ENCODE results near the gene TMEM18. TPM values are rescaled to one million over a fixed set of nuclear protein-coding genes. Genes with fewer than 3 reads are reported as not detected.

The TMEM18 gene
- total RNA-seq, 1 donor from 2014 or later: 50.0 TPM

GRCh38 chr2:625415-626333 is 51.5 kb downstream of the TMEM18 start:
- H3K4me1 Mint-ChIP-seq: peaks cover 32% of the 10 kb centered on the region
- Histone ChIP-seq H3K79me2 (ENCODE audit: low read depth) (no peaks in the 10 kb centered on the region), H3K4me3 (no peak overlapping the region), H3K36me3 (no peaks in the 10 kb centered on the region), H4K20me1 (ENCODE audit: low read depth) (no peaks in the 10 kb centered on the region), H3K27me3 (no peaks in the 10 kb centered on the region), H3K9me3 (ENCODE audit: low read depth) (no peaks in the 10 kb centered on the region), H2AFZ (replicated peaks) (no peak overlapping the region), H3K4me1 (peaks cover 38% of the 10 kb centered on the region), H3K9ac (no peak overlapping the region), H3K27ac (no peak overlapping the region), H3K4me2 (no peak overlapping the region), H3F3A (ENCODE audit: low read depth) (peaks cover 19% of the 10 kb centered on the region)
- H3K27me3 Mint-ChIP-seq (ENCODE audit: insufficient read depth, low read depth): peaks cover 8% of the 10 kb centered on the region
- peak overlapping the region; percentile 13 for H3K4me3 Mint-ChIP-seq
- H3K9me3 Mint-ChIP-seq: peaks cover 10% of the 10 kb centered on the region
- no peaks in the 10 kb centered on the region for H3K36me3 Mint-ChIP-seq
- TF ChIP-seq EZH2 (IDR thresholded peaks at IDR 0.05): no peak
- no peak for TF ChIP-seq EZH2phosphoT487 (IDR thresholded peaks at IDR 0.05)
- TF ChIP-seq CTCF (IDR thresholded peaks at IDR 0.05): no peak
- H3K27ac Mint-ChIP-seq: peak overlapping the region; percentile 67
- peak; percentile 14 for DNase-seq (ENCODE audit: low spot score)

- H3K36me3 Mint-ChIP-seq: no peaks in the 10 kb centered on the region
- DNase-seq (ENCODE audit: low spot score): peak; percentile 24
- no peaks in the 10 kb centered on the region for H3K79me2 ChIP-seq (ENCODE audit: low read depth)
- H3K4me2 ChIP-seq: no peak overlapping the region
- H3K4me1 Mint-ChIP-seq: peaks cover 32% of the 10 kb centered on the region
- H3F3A ChIP-seq (ENCODE audit: low read depth): peaks cover 19% of the 10 kb centered on the region
- peaks cover 9% of the 10 kb centered on the region for H3K9me3 Mint-ChIP-seq
- H3K4me3 ChIP-seq: no peak overlapping the region
- H3K9ac ChIP-seq: no peak overlapping the region
- peak overlapping the region; percentile 38 for H3K27ac Mint-ChIP-seq
- no peak overlapping the region for H3K27ac ChIP-seq
- no peaks in the 10 kb centered on the region for H3K27me3 ChIP-seq
- H3K4me1 ChIP-seq: peaks cover 38% of the 10 kb centered on the region
- no peak for TF ChIP-seq EZH2 (IDR thresholded peaks at IDR 0.05)
- no peak for TF ChIP-seq CTCF (IDR thresholded peaks at IDR 0.05)
- no peak for TF ChIP-seq EZH2phosphoT487 (IDR thresholded peaks at IDR 0.05)
- H3K4me3 Mint-ChIP-seq: peak overlapping the region; percentile 13
- H3K36me3 ChIP-seq: no peaks in the 10 kb centered on the region
- no peaks in the 10 kb centered on the region for H4K20me1 ChIP-seq (ENCODE audit: low read depth)
- peaks cover 11% of the 10 kb centered on the region for H3K27me3 Mint-ChIP-seq (ENCODE audit: insufficient read depth, low read depth)
- H3K9me3 ChIP-seq (ENCODE audit: low read depth): no peaks in the 10 kb centered on the region
- H2AFZ ChIP-seq (replicated peaks): no peak overlapping the region
Observed at GRCh38 chr2:624551-625347, 52.5 kb downstream of the TMEM18 start.

- Histone ChIP-seq H2AFZ (replicated peaks) (no peak overlapping the region), H3F3A (ENCODE audit: low read depth) (peaks cover 19% of the 10 kb centered on the region), H4K20me1 (ENCODE audit: low read depth) (no peaks in the 10 kb centered on the region), H3K4me3 (no peak overlapping the region), H3K9me3 (ENCODE audit: low read depth) (no peaks in the 10 kb centered on the region), H3K79me2 (ENCODE audit: low read depth) (no peaks in the 10 kb centered on the region), H3K9ac (no peak overlapping the region), H3K36me3 (no peaks in the 10 kb centered on the region), H3K4me1 (peaks cover 38% of the 10 kb centered on the region), H3K27ac (no peak overlapping the region), H3K4me2 (no peak overlapping the region), H3K27me3 (no peaks in the 10 kb centered on the region)
- H3K9me3 Mint-ChIP-seq: peaks cover 7% of the 10 kb centered on the region
- peaks cover 11% of the 10 kb centered on the region for H3K27me3 Mint-ChIP-seq (ENCODE audit: insufficient read depth, low read depth)
- TF ChIP-seq EZH2phosphoT487 (IDR thresholded peaks at IDR 0.05) (no peak), CTCF (IDR thresholded peaks at IDR 0.05) (no peak)
- peaks cover 32% of the 10 kb centered on the region for H3K4me1 Mint-ChIP-seq
- DNase-seq (ENCODE audit: low spot score): no peak
- no peak overlapping the region for H3K4me3 Mint-ChIP-seq
- no peak overlapping the region for H3K27ac Mint-ChIP-seq
- no peaks in the 10 kb centered on the region for H3K36me3 Mint-ChIP-seq
Observed at GRCh38 chr2:624096-624495, 53.1 kb downstream of the TMEM18 start.

Data from neural progenitor cell (in vitro differentiated cells).